DLD1 (cell line): ENCODE results near the gene JAKMIP1.

ENCODE experiments used
- in situ Hi-C: cut with HindIII; loops from 2 replicates; pipeline ENCODE4 v1.10.0; 2017; ENCODE audit warnings: low sequenced_read_pairs

Gene JAKMIP1

DNA sequence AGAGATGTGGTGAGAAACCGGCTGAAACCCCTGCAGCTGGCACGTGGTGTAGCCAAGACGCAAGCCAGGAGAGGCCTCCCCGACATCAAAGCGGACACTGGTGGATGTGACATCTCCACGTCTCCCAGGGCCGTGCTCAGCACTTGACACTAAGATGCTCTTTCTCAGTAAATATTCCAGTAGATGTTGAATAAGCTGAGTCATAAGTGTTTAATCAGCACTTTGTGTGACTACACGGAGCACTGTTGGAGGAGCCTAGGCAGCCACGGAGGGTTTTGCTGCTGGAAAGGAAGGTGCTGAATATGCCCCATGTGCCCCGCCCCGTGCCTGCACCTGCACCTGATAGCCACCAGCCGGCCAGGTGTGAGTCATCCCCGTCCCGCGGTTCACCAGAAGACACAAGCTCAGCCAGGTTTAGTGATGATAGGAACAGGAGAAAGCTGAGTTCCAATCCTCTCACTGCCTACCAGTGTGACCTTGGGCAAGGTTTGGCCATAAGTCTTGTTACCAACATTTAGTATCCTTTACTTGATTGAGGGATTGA is 153.1 kb downstream of the JAKMIP1 start:
- in situ Hi-C loops, result no loop called here

DNA sequence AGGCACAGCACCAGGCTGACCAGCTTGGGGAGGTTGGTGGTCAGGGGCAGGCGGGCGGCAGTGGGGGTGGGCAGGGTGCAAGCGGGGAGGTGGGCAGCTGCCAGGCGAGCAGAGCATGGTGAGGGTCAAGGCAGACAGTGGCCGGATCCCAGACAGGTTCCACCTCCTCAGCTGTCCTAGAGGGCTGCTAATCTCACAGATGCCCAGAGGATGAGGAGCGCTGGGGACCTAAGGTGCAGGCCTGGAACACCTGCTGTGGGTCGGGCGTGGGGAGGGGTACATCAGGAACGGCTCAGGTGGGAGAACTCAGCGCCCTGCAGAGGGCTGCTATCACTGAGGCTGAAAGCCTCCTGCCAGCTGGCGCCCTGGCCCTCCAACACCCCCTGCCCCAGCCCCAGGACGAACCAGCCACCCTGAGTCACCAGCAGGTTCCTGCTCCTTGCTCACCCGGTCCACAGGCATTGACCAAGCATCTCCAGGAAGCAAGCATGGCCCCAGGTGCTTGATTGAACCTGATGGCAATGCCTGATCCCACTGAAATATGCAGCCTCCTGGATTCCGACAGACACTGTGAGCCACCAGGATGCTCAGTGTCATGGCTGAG is 153.7 kb downstream of the JAKMIP1 start:
- in situ Hi-C loops, result no loop called here

DNA sequence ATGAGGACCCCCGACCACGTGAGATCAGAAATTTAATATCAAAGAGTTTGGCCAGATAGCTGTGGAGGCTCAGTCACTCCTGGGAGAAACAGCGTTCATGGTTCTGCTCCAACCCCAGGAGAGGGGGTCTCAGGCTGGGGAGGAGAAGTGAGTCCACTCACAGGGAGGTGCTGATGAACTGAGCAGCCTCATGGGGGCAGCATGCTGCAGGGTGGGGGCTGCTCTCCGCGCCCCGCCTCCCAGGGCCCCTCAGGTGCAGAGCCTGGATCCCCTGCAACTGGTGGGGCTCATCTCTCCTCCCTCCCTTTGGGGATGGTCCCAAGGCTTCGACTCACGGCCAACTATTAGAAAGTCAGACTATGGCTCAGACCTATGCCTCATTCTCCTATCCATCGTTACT is 155.5 kb downstream of the JAKMIP1 start:
- in situ Hi-C loops, result no loop called here

DNA sequence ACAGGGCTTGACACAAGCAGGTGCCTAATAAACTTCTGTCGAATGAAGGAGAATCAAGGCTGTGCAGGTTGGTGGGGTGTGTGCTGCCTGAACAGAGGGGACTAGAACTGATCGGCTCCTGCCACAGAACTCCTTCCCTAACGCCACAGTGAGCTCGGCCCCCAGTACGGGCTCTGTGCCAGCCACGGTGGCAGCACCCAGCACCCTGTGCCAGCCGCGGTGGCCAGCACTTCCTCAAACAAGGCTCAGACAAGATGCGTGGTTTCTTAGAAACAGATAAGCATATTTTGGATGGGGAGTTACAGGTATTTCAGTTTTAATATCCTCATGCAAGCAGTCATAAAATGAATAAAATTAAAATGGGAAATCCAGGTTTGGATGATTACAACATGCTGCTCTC is 156.1 kb downstream of the JAKMIP1 start:
- in situ Hi-C loops, result no loop called here

DNA sequence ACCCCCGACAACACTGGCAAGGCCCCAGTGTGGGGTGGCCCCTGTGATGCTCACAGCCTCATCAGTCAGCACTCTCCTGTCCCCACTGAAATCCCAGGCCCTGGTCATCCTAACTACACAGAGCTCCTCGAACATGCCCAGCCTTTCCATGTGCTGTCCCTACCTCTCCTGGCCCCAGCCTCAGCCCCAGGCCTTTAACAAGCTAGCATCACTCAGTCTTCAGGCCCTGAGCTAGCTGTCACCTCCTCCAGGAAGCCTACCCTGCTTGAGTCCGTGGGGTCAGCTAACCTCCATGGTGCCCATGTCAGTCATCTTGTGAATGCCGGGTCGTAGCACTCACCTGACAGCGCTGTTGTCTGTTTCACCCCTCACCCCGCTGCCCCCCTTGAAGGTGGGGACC is 156.5 kb downstream of the JAKMIP1 start:
- in situ Hi-C loops, result no loop called here

DNA sequence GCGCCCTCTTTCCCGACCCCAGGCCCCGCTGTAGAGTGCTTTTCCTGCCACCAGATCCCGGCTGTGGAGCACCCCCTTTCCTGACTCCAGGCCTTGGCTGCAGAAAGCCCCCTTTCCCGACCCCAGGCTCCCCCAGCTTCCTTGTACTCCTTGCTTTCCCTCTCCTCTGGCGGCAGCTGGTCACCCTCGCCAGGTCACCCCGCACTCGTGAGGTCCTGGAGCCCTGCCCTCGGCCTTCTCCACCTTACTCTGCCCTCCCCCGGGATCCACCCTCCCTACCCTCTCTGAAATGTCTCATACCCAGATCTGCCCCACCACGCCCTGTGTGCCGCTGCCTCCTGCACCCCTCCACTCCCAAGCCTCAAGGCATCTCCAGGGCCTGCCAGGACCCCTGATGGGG is 157.2 kb downstream of the JAKMIP1 start:
- in situ Hi-C loops, result no loop called here

- in situ Hi-C loops, result no loop called here
These were observed 157.9 kb downstream of the JAKMIP1 start for GRCh38 chr4:6042293-6043063.

DNA sequence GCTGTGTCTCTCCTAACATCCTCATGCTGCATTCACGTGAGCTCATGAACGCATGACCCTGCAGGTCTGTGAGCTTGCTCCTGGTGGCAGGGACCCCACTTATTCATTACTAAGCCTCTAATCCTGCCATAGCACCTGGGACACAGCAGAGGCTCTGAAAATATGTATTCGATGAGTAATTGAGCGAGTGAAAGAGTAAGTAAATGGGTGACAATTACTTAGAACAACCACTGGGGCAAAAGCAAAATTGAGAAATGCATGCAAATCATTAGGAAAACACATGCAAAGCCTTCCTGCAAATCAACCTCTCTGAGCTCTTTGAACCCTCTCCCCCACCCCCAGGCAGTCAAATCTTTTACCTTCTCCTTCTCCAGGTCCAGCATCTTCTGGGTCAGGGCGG is 158.5 kb downstream of the JAKMIP1 start:
- in situ Hi-C loops, result no loop called here

DNA sequence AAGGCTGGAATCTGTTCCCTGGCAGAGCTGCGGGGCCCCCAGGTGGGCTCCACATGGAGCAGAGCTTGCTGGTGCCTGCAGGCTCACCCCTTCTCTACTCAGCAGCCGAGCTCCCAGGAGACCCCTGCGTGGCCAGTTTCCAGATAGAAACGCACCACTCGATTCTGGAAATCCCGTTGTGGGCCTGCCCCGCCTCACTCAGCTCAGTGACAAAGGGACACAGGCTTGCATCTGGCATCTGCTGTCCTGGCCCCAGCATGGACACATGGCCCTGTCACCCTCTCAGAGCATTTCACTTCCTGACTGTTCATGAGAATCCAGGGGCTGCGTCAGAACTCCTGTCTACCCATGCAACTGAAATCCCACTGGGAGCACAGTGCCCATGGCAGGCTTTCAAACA is 161.6 kb downstream of the JAKMIP1 start:
- in situ Hi-C loops, result no loop called here

DNA sequence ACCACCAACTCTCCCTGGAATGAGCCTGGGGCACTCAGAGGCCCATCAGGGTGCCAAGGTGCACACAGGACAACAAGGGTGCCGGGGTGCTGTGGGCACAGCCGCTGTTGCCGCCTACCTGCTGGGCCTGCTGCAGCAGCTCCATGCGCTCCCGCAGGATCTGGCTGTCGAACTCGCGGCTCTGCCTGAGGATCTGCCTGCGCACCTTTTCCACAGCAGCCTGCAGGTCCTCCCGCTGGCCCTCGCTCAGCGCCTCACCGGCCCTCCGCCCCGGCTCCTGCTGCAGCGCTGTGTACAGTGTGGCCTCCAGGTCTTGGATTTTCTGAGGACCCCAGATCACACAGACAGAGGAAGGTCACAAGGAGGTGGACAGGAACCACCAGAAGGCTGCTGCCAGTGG is 164.6 kb downstream of the JAKMIP1 start:
- in situ Hi-C loops, result no loop called here

DNA sequence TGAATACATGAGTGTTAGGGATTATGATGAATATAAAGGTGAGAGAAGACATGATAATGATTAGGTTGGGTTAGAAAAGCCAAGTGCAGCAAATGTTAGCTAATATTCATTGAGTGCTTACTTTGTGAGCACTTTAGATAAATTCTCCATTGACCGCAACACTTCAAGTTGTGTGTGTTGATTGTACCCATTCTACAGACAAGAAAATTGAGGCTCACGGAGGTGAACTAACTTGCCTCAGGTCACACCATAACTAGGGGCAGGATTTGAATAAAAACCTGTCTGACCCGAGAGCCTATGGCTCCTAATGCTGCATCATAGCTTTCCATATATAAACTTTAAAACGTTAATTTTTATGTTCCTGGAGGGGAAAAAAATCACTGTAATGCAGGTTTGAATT is 167.0 kb downstream of the JAKMIP1 start:
- in situ Hi-C loops, result no loop called here

- in situ Hi-C loops, result no loop called here
These were observed 167.8 kb downstream of the JAKMIP1 start for GRCh38 chr4:6032249-6033244.

- in situ Hi-C loops, result no loop called here
These were observed 168.5 kb downstream of the JAKMIP1 start for GRCh38 chr4:6031846-6032245.

DNA sequence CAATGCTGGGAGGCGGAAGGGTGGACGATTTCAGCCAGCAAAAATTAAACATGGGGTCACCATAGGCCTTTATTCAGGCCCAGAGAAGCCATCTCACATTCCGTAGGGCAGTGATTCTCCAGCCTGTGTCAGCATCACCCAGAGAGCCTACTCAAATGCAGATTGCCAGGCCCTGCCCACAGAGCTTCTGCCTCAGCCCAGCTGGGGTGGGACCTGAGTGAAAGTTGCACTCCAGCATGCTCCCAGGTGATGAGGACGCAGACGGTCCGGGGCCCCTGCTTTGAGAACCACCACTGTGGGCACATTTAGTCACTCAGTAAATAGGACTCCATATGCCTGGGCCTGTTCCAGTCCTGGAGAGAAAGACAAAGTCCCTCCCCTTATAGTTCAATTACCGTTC is 169.7 kb downstream of the JAKMIP1 start:
- in situ Hi-C loops, result no loop called here

DNA sequence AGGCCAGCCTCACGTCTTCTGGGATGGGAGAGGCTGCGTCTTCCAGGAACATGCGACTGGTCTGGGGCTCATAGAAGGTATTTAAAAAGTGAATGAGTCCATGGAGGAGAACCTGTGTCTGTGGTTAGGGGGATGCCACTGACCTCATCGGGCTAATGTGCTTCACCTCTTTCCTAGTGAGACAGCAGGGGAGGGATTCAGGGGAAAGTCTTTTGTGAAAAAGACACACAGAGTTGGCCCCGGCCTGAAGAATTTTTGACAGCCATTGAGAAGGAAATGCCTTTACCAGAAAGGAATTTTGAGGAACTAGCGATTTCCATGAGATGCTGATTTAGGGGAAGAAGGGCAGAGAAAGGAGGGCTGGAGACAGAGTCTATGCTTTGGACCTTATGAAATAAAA is 171.1 kb downstream of the JAKMIP1 start:
- in situ Hi-C loops, result no loop called here

DNA sequence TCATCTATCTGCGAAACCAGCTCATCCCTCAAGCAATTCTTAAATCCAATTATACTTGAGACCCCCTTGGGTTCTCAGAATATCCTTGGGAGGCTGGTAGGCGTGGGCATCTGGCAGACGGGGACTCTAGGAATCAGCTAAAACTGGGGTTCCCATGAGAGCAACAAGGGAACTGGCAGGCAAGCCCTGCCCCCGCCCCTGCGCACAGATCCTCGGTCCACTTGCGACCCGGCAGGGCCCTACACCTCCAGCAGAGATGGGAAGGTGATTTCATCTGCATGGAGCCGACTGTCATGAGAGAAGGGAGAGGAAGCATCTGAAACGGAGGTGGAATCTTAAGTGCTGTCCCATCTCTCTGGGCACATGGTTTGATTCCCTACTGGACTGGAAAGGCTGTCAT is 172.2 kb downstream of the JAKMIP1 start:
- in situ Hi-C loops, result no loop called here

- in situ Hi-C loops, result no loop called here
These were observed 173.0 kb downstream of the JAKMIP1 start for GRCh38 chr4:6027392-6027791.

- in situ Hi-C loops, result no loop called here
These were observed 175.9 kb downstream of the JAKMIP1 start for GRCh38 chr4:6024313-6024960.

- in situ Hi-C loops, result no loop called here
These were observed 176.6 kb downstream of the JAKMIP1 start for GRCh38 chr4:6023731-6024130.

- in situ Hi-C loops, result no loop called here
These were observed 177.6 kb downstream of the JAKMIP1 start for GRCh38 chr4:6022607-6023288.
